Neural progenitor cell (in vitro differentiated cells): ENCODE measurements around the gene ZNF213. TPM values are rescaled to one million over a fixed set of nuclear protein-coding genes. Genes with fewer than 3 reads are reported as not detected.

ENCODE experiments used
- DNase-seq: peaks from one replicate; pipeline ENCODE4 v3.0.0-alpha.2; 2016; ENCODE audit warnings: low spot score
- H2AFZ ChIP-seq: fragments of 200-600 bp; sonication (generic); replicated peaks from 2 replicates; pipeline ENCODE4 v1.6.1; 2016; ENCODE audit warnings: antibody characterized with exemption
- H3F3A ChIP-seq: fragments of 200-600 bp; sonication (generic); 2 replicates; pipeline ENCODE4 v1.6.1; 2016; ENCODE audit warnings: antibody characterized with exemption, low read depth
- H3K27ac ChIP-seq: fragments of 200-600 bp; sonication (generic); 2 replicates; pipeline ENCODE4 v1.5.1; 2016; ENCODE audit warnings: mild to moderate bottlenecking
- H3K27me3 ChIP-seq: fragments of 200-600 bp; sonication (generic); 2 replicates; pipeline ENCODE4 v1.6.1; 2016; ENCODE audit warnings: mild to moderate bottlenecking, moderate library complexity
- H3K36me3 ChIP-seq: fragments of 200-600 bp; sonication (generic); 2 replicates; pipeline ENCODE4 v1.5.1; 2016
- H3K4me1 ChIP-seq: fragments of 200-600 bp; sonication (generic); 2 replicates; pipeline ENCODE4 v1.6.1; 2016; ENCODE audit warnings: mixed run types
- H3K4me2 ChIP-seq: fragments of 200-600 bp; sonication (generic); 2 replicates; pipeline ENCODE4 v1.6.1; 2016
- H3K4me3 ChIP-seq: fragments of 200-600 bp; sonication (generic); 2 replicates; pipeline ENCODE4 v1.5.1; 2016
- H3K79me2 ChIP-seq: fragments of 200-600 bp; sonication (generic); 2 replicates; pipeline ENCODE4 v1.6.1; 2016; ENCODE audit warnings: low read depth
- H3K9ac ChIP-seq: fragments of 200-600 bp; sonication (generic); 2 replicates; pipeline ENCODE4 v1.6.1; 2016
- H3K9me3 ChIP-seq: fragments of 200-600 bp; sonication (generic); 2 replicates; pipeline ENCODE4 v1.5.1; 2016; ENCODE audit warnings: low read depth
- H4K20me1 ChIP-seq: fragments of 200-600 bp; sonication (generic); 2 replicates; pipeline ENCODE4 v1.6.1; 2016; ENCODE audit warnings: low read depth
- H3K27ac Mint-ChIP-seq: 3 replicates; pipeline ENCODE4 v1.8.0; 2021; ENCODE audit warnings: mixed read lengths
- H3K27me3 Mint-ChIP-seq: 2 replicates; pipeline ENCODE4 v1.8.0; 2022; ENCODE audit warnings: low read depth, mild to moderate bottlenecking, inconsistent platforms, moderate library complexity, mixed read lengths; ENCODE audit not compliant: insufficient read depth
- H3K36me3 Mint-ChIP-seq: 3 replicates; pipeline ENCODE4 v1.8.0; 2021; ENCODE audit warnings: mixed read lengths
- H3K4me1 Mint-ChIP-seq: 3 replicates; pipeline ENCODE4 v1.8.0; 2021; ENCODE audit warnings: mixed read lengths
- H3K4me3 Mint-ChIP-seq: 3 replicates; pipeline ENCODE4 v1.8.0; 2021; ENCODE audit warnings: mild to moderate bottlenecking, moderate library complexity, mixed read lengths
- H3K9me3 Mint-ChIP-seq: 3 replicates; pipeline ENCODE4 v1.8.0; 2020; ENCODE audit warnings: mixed read lengths
- CTCF ChIP-seq: fragments of 200-600 bp; sonication (generic); IDR thresholded peaks from 2 replicates; pipeline ENCODE4 v1.5.1; 2017; ENCODE audit warnings: antibody characterized with exemption, mild to moderate bottlenecking
- EZH2 ChIP-seq: fragments of 200-600 bp; sonication (generic); IDR thresholded peaks from 2 replicates; pipeline ENCODE4 v1.6.1; 2017; ENCODE audit warnings: antibody characterized with exemption, mild to moderate bottlenecking, moderate library complexity
- EZH2phosphoT487 ChIP-seq: fragments of 200-600 bp; sonication (generic); IDR thresholded peaks from 2 replicates; pipeline ENCODE4 v1.6.1; 2017; ENCODE audit warnings: antibody characterized with exemption
- total RNA-seq: library from RNA; depleted of rRNA; stranded (reverse); fragments of >200 nt; gene quantifications from 2 replicates; pipeline ENCODE4 v1.2.3, GENCODE V29; 2015; ENCODE audit warnings: low replicate concordance

ZNF213 gene
- total RNA-seq, 1 donor from 2014 or later: 1.3 TPM

- Histone ChIP-seq H3K27me3 (peaks cover 25% of the 10 kb centered on the region), H2AFZ (no peak overlapping the region), H3K4me3 (no peak overlapping the region), H3K4me2 (no peak overlapping the region), H3K79me2 (no peaks in the 10 kb centered on the region), H3K9me3 (no peaks in the 10 kb centered on the region), H3K27ac (no peak overlapping the region), H4K20me1 (no peaks in the 10 kb centered on the region), H3K4me1 (no peaks in the 10 kb centered on the region), H3K9ac (no peak overlapping the region), H3K36me3 (no peaks in the 10 kb centered on the region), H3F3A (peaks cover 14% of the 10 kb centered on the region)
- Mint-ChIP-seq H3K9me3 (peaks cover 2% of the 10 kb centered on the region), H3K4me1 (peaks cover 11% of the 10 kb centered on the region), H3K36me3 (peaks cover 6% of the 10 kb centered on the region), H3K27ac (no peak overlapping the region), H3K4me3 (no peak overlapping the region), H3K27me3 (peaks cover 19% of the 10 kb centered on the region)
- TF ChIP-seq CTCF: no peak
- TF ChIP-seq EZH2phosphoT487: no peak
- TF ChIP-seq EZH2: no peak
- no peak for DNase-seq
Observed at GRCh38 chr16:3145660-3146059, 10.8 kb downstream of the ZNF213 start.

GRCh38 chr16:3147046-3147756 lies 12.4 kb downstream of the ZNF213 start:
- no peak for DNase-seq
- no peak overlapping the region for H3K27ac Mint-ChIP-seq
- Histone ChIP-seq H3K4me3 (no peak overlapping the region), H3K27ac (no peak overlapping the region), H3K9me3 (no peaks in the 10 kb centered on the region), H3F3A (peaks cover 29% of the 10 kb centered on the region), H4K20me1 (peaks cover 5% of the 10 kb centered on the region), H3K4me1 (no peaks in the 10 kb centered on the region), H2AFZ (no peak overlapping the region), H3K4me2 (no peak overlapping the region), H3K27me3 (peaks cover 25% of the 10 kb centered on the region), H3K9ac (no peak overlapping the region), H3K36me3 (no peaks in the 10 kb centered on the region), H3K79me2 (no peaks in the 10 kb centered on the region)
- no peak for TF ChIP-seq CTCF
- no peak overlapping the region for H3K4me3 Mint-ChIP-seq
- H3K27me3 Mint-ChIP-seq: peaks cover 27% of the 10 kb centered on the region
- H3K9me3 Mint-ChIP-seq: peaks cover 6% of the 10 kb centered on the region
- peaks cover 5% of the 10 kb centered on the region for H3K36me3 Mint-ChIP-seq
- peaks cover 19% of the 10 kb centered on the region for H3K4me1 Mint-ChIP-seq

GRCh38 chr16:3147757-3148104 lies 12.9 kb downstream of the ZNF213 start:
- H3K79me2 ChIP-seq: no peaks in the 10 kb centered on the region
- H3K9me3 Mint-ChIP-seq: peaks cover 11% of the 10 kb centered on the region
- no peak overlapping the region for H2AFZ ChIP-seq
- H3K36me3 ChIP-seq: no peaks in the 10 kb centered on the region
- H3K4me3 ChIP-seq: no peak overlapping the region
- H3K4me2 ChIP-seq: no peak overlapping the region
- no peak overlapping the region for H3K27ac ChIP-seq
- H3K36me3 Mint-ChIP-seq: peaks cover 2% of the 10 kb centered on the region
- TF ChIP-seq EZH2 (no peak), EZH2phosphoT487 (no peak), CTCF (no peak)
- H4K20me1 ChIP-seq: peaks cover 9% of the 10 kb centered on the region
- peaks cover 31% of the 10 kb centered on the region for H3K27me3 Mint-ChIP-seq
- H3F3A ChIP-seq: peaks cover 34% of the 10 kb centered on the region
- H3K27me3 ChIP-seq: peaks cover 25% of the 10 kb centered on the region
- peaks cover 24% of the 10 kb centered on the region for H3K4me1 Mint-ChIP-seq
- no peak overlapping the region for H3K27ac Mint-ChIP-seq
- H3K9me3 ChIP-seq: no peaks in the 10 kb centered on the region
- DNase-seq: no peak
- no peaks in the 10 kb centered on the region for H3K4me1 ChIP-seq
- no peak overlapping the region for H3K9ac ChIP-seq
- no peak overlapping the region for H3K4me3 Mint-ChIP-seq
